Liver (tissue), 1 donor: ENCODE measurements around the gene PKIG.

Experiments
- TF ChIP-seq, protein P1 (sequence below): IDR thresholded peaks from 2 replicates; pipeline ENCODE4 v1.6.1; 2016; ENCODE audit warnings: antibody characterized with exemption
- TF ChIP-seq, protein P2 (sequence below): IDR thresholded peaks from 2 replicates; pipeline ENCODE4 v1.6.1; 2016; ENCODE audit warnings: antibody characterized with exemption

DNA sequence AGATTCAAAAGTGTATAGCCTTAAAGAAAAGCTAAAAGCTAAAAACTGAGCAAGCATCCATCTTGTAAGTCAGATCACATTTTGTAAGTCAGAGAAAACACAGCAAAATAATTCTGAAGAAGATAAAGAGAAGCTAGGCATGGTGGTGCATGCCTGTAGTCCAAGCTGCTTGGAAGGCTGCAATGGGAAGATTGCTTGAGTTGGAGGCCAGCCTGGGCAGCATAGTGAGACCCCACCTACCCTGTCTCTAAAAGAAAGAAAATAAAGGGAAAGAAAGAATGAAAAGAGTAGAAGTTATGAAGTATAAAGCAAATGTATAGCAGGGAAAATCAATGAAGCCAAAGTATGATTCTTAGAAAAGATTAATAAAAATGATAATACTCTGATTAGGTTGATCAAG lies 20.5 kb upstream of the PKIG start:
- TF ChIP-seq, protein P1, sequence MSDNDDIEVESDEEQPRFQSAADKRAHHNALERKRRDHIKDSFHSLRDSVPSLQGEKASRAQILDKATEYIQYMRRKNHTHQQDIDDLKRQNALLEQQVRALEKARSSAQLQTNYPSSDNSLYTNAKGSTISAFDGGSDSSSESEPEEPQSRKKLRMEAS: no peak
- TF ChIP-seq, protein P2, sequence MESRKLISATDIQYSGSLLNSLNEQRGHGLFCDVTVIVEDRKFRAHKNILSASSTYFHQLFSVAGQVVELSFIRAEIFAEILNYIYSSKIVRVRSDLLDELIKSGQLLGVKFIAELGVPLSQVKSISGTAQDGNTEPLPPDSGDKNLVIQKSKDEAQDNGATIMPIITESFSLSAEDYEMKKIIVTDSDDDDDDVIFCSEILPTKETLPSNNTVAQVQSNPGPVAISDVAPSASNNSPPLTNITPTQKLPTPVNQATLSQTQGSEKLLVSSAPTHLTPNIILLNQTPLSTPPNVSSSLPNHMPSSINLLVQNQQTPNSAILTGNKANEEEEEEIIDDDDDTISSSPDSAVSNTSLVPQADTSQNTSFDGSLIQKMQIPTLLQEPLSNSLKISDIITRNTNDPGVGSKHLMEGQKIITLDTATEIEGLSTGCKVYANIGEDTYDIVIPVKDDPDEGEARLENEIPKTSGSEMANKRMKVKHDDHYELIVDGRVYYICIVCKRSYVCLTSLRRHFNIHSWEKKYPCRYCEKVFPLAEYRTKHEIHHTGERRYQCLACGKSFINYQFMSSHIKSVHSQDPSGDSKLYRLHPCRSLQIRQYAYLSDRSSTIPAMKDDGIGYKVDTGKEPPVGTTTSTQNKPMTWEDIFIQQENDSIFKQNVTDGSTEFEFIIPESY: no peak
